H9 (cell line): ENCODE results near the gene CRACR2B. TPM values are rescaled to one million over a fixed set of nuclear protein-coding genes. Genes with fewer than 3 reads are reported as not detected.

Experiments used
- DNase-seq: peaks from one replicate; pipeline ENCODE4 v3.0.0-alpha.2; 2017
- H2AFZ ChIP-seq: one replicate; pipeline ENCODE4 v1.6.1; 2013; ENCODE audit warnings: mild to moderate bottlenecking, low read length, control low read depth, moderate library complexity
- H2AK5ac ChIP-seq: 2 replicates; pipeline ENCODE4 v1.6.1; 2013; ENCODE audit warnings: low read length, control low read depth, mixed read lengths; ENCODE audit not compliant: insufficient read length
- H2BK120ac ChIP-seq: one replicate; pipeline ENCODE4 v1.6.1; 2013; ENCODE audit warnings: low read depth, mild to moderate bottlenecking, low read length, control low read depth, inconsistent platforms; ENCODE audit not compliant: poor library complexity, severe bottlenecking
- H2BK12ac ChIP-seq: 2 replicates; pipeline ENCODE4 v1.6.1; 2013; ENCODE audit warnings: low read length, control low read depth, mixed read lengths, low read depth; ENCODE audit not compliant: insufficient read length
- H2BK15ac ChIP-seq: 2 replicates; pipeline ENCODE4 v1.6.1; 2013; ENCODE audit warnings: low read depth, low read length, control low read depth
- H2BK20ac ChIP-seq: one replicate; pipeline ENCODE4 v1.6.1; 2013; ENCODE audit warnings: low read depth, mild to moderate bottlenecking, low read length, control low read depth, inconsistent platforms; ENCODE audit not compliant: poor library complexity, severe bottlenecking
- H2BK5ac ChIP-seq: 2 replicates; pipeline ENCODE4 v1.6.1; 2013; ENCODE audit warnings: low read length, control low read depth, mixed read lengths; ENCODE audit not compliant: insufficient read length
- H3K14ac ChIP-seq: 2 replicates; pipeline ENCODE4 v1.6.1; 2013; ENCODE audit warnings: low read length, control low read depth; ENCODE audit not compliant: insufficient read depth
- H3K18ac ChIP-seq: 2 replicates; pipeline ENCODE4 v1.6.1; 2013; ENCODE audit warnings: low read depth, mild to moderate bottlenecking, mixed read lengths, low read length, control low read depth; ENCODE audit not compliant: insufficient read length
- H3K23ac ChIP-seq: 2 replicates; pipeline ENCODE4 v1.6.1; 2013; ENCODE audit warnings: low read length, control low read depth, mixed read lengths, low read depth; ENCODE audit not compliant: insufficient read length
- H3K23me2 ChIP-seq: 2 replicates; pipeline ENCODE4 v1.6.1; 2013; ENCODE audit warnings: low read depth, mild to moderate bottlenecking, mixed read lengths, low read length, control low read depth; ENCODE audit not compliant: insufficient read length, poor library complexity, severe bottlenecking
- H3K27ac ChIP-seq: 2 replicates; pipeline ENCODE4 v1.5.1; 2013; ENCODE audit warnings: low read length, control low read depth, mixed read lengths, low read depth; ENCODE audit not compliant: insufficient read length
- H3K27me3 ChIP-seq: 2 replicates; pipeline ENCODE4 v1.6.1; 2013; ENCODE audit warnings: low read length, control low read depth, inconsistent platforms; ENCODE audit not compliant: insufficient read depth
- H3K4ac ChIP-seq: 2 replicates; pipeline ENCODE4 v1.6.1; 2013; ENCODE audit warnings: low read depth, mild to moderate bottlenecking, control low read depth, inconsistent platforms, low read length, moderate library complexity
- H3K4me1 ChIP-seq: 2 replicates; pipeline ENCODE4 v1.6.1; 2013; ENCODE audit warnings: low read length, control low read depth, inconsistent platforms; ENCODE audit not compliant: insufficient read depth
- H3K4me2 ChIP-seq: 2 replicates; pipeline ENCODE4 v1.6.1; 2013; ENCODE audit warnings: low read length, control low read depth, mixed read lengths; ENCODE audit not compliant: insufficient read length, insufficient read depth
- H3K56ac ChIP-seq: 2 replicates; pipeline ENCODE4 v1.6.1; 2013; ENCODE audit warnings: low read depth, mild to moderate bottlenecking, mixed read lengths, low read length, control low read depth; ENCODE audit not compliant: insufficient read length
- H3K79me1 ChIP-seq: 2 replicates; pipeline ENCODE4 v1.6.1; 2013; ENCODE audit warnings: low read depth, mild to moderate bottlenecking, moderate library complexity, low read length, control low read depth, inconsistent platforms; ENCODE audit not compliant: insufficient read depth, poor library complexity, severe bottlenecking
- H3K79me2 ChIP-seq: 2 replicates; pipeline ENCODE4 v1.6.1; 2013; ENCODE audit warnings: low read length, control low read depth, inconsistent platforms; ENCODE audit not compliant: insufficient read depth
- H3K9ac ChIP-seq: 2 replicates; pipeline ENCODE4 v1.6.1; 2013; ENCODE audit warnings: low read length, control low read depth, mixed read lengths; ENCODE audit not compliant: insufficient read length; ENCODE audit errors: extremely low read depth
- H3K9me3 ChIP-seq: one replicate; pipeline ENCODE4 v1.6.1; 2013; ENCODE audit warnings: low read depth, low read length, inconsistent platforms; ENCODE audit not compliant: control insufficient read depth
- H3T11ph ChIP-seq: one replicate; pipeline ENCODE4 v1.6.1; 2013; ENCODE audit warnings: mild to moderate bottlenecking, low read length, control low read depth, inconsistent platforms
- H4K20me1 ChIP-seq: one replicate; pipeline ENCODE4 v1.6.1; 2013; ENCODE audit not compliant: control insufficient read depth, insufficient read length, insufficient read depth
- H4K5ac ChIP-seq: 2 replicates; pipeline ENCODE4 v1.6.1; 2013; ENCODE audit warnings: low read depth, mild to moderate bottlenecking, mixed read lengths, low read length, control low read depth; ENCODE audit not compliant: insufficient read length
- H4K8ac ChIP-seq: replicated peaks from 2 replicates; pipeline ENCODE4 v1.6.1; 2013; ENCODE audit warnings: low read length, control low read depth, mixed read lengths, low read depth; ENCODE audit not compliant: insufficient read length
- H4K91ac ChIP-seq: 2 replicates; pipeline ENCODE4 v1.6.1; 2013; ENCODE audit warnings: low read depth, mild to moderate bottlenecking, moderate library complexity, mixed read lengths, low read length, control low read depth; ENCODE audit not compliant: insufficient read length
- H3K27ac Mint-ChIP-seq, 3 experiments: 2 replicates in 2 of 3; 3 replicates in 1 of 3; pipeline ENCODE4 v1.8.0; 2020 to 2021; ENCODE audit warnings: mixed read lengths in 3 of 3, mild to moderate bottlenecking in 1 of 3, moderate library complexity in 1 of 3
- H3K27me3 Mint-ChIP-seq: 2 replicates; pipeline ENCODE4 v1.8.0; 2021; ENCODE audit warnings: low read depth, mild to moderate bottlenecking, moderate library complexity, mixed read lengths
- H3K36me3 Mint-ChIP-seq, 3 experiments: 2 replicates in 2 of 3; 3 replicates in 1 of 3; pipeline ENCODE4 v1.8.0; 2020 to 2021; ENCODE audit warnings: low read depth in 3 of 3, mixed read lengths in 3 of 3; ENCODE audit not compliant: insufficient read depth in 1 of 3
- H3K4me1 Mint-ChIP-seq, 2 experiments: 2 replicates each; pipeline ENCODE4 v1.8.0; 2020; ENCODE audit warnings: mixed read lengths in 2 of 2
- H3K4me3 Mint-ChIP-seq, 2 experiments: 2 replicates in 1 of 2; 3 replicates in 1 of 2; pipeline ENCODE4 v1.8.0; 2020 to 2021; ENCODE audit warnings: mild to moderate bottlenecking in 2 of 2, mixed read lengths in 2 of 2, moderate library complexity in 1 of 2
- H3K9me3 Mint-ChIP-seq, 2 experiments: 2 replicates in 1 of 2; 3 replicates in 1 of 2; pipeline ENCODE4 v1.8.0; 2020; ENCODE audit warnings: mild to moderate bottlenecking in 2 of 2, mixed read lengths in 2 of 2, moderate library complexity in 1 of 2
- CTCF ChIP-seq: fragments of 200-600 bp; sonication (generic); conservative IDR thresholded peaks from 3 replicates; pipeline ENCODE4 v1.8.0; 2021; ENCODE audit warnings: antibody characterized with exemption, mild to moderate bottlenecking
- WGBS: extraction: QIAGEN DNeasy Blood & Tissue Kit; methylation state at CpG from one replicate; pipeline ENCODE4 v1.1.7; 2013; ENCODE audit warnings: missing lambda C conversion rate, low lambda C conversion rate, mixed read lengths; ENCODE audit not compliant: insufficient read length; ENCODE audit errors: extremely low coverage; 5-methylcytosine and 5-hydroxymethylcytosine counted together
- total RNA-seq: library from RNA; stranded (reverse); gene quantifications from 2 replicates; pipeline ENCODE4 v1.2.1, GENCODE V29; 2021

Gene CRACR2B
- total RNA-seq, 1 experiment from 2014 or later, result 29.0 TPM

GRCh38 chr11:877565-877964 lies 49.8 kb downstream of the CRACR2B start:
- H3K4me1 ChIP-seq, result 0 out of 2 replicates have a peak, but pooled peaks cover 2% of the 10 kb centered on the region
- peaks cover 3% of the 10 kb centered on the region; the same call in 1 of the 2 replicates for H3K27me3 Mint-ChIP-seq
- H3K9me3 ChIP-seq, result no peaks in the 10 kb centered on the region
- no peaks in the 10 kb centered on the region for H3K23me2 ChIP-seq
- no peak overlapping the region for H2BK20ac ChIP-seq
- H2BK12ac ChIP-seq, result no peak overlapping the region
- no peak overlapping the region for H2AFZ ChIP-seq
- no peak overlapping the region for H3K27ac ChIP-seq
- H2AK5ac ChIP-seq, result no peak overlapping the region
- no peaks in the 10 kb centered on the region for H3K79me2 ChIP-seq
- H3K27ac Mint-ChIP-seq, result peak overlapping the region in 1 of 3 experiments; percentile 32; a peak in 1 of 7 replicates
- no peak overlapping the region for H3K4me3 Mint-ChIP-seq
- no peak overlapping the region for H4K5ac ChIP-seq
- no peak overlapping the region for H3T11ph ChIP-seq
- H3K9me3 Mint-ChIP-seq, result no peaks in the 10 kb centered on the region
- H3K56ac ChIP-seq, result no peak overlapping the region
- no peak overlapping the region for H3K4me2 ChIP-seq
- no peak overlapping the region for H2BK15ac ChIP-seq
- H3K23ac ChIP-seq, result no peak overlapping the region
- H3K27me3 ChIP-seq, result no peaks in the 10 kb centered on the region
- no peaks in the 10 kb centered on the region for H3K79me1 ChIP-seq
- no peak for TF ChIP-seq CTCF
- no peak overlapping the region for H3K4ac ChIP-seq
- H4K20me1 ChIP-seq, result no peaks in the 10 kb centered on the region
- H4K91ac ChIP-seq, result no peak overlapping the region
- H3K18ac ChIP-seq, result no peak overlapping the region
- no peak overlapping the region for H3K9ac ChIP-seq
- H4K8ac ChIP-seq, result no peak overlapping the region
- DNase-seq, result peak; percentile 85
- H2BK120ac ChIP-seq, result no peak overlapping the region
- no CpG with 5 or more reads among the region's 11 CpGs for WGBS
- no peak overlapping the region for H3K14ac ChIP-seq
- H3K4me1 Mint-ChIP-seq, result peaks cover 2 to 3% of the 10 kb centered on the region in 2 experiments; a peak in 3 of 4 replicates
- H2BK5ac ChIP-seq, result no peak overlapping the region
- peaks cover 29 to 58% (median 56%) of the 10 kb centered on the region in 3 experiments for H3K36me3 Mint-ChIP-seq
